ENCODE data around the gene MFRP. TPM values are rescaled to one million over a fixed set of nuclear protein-coding genes. Genes with fewer than 3 reads are reported as not detected.

Gene MFRP
- total RNA-seq, 1 experiment from 2014 or later, result not detected

DNA sequence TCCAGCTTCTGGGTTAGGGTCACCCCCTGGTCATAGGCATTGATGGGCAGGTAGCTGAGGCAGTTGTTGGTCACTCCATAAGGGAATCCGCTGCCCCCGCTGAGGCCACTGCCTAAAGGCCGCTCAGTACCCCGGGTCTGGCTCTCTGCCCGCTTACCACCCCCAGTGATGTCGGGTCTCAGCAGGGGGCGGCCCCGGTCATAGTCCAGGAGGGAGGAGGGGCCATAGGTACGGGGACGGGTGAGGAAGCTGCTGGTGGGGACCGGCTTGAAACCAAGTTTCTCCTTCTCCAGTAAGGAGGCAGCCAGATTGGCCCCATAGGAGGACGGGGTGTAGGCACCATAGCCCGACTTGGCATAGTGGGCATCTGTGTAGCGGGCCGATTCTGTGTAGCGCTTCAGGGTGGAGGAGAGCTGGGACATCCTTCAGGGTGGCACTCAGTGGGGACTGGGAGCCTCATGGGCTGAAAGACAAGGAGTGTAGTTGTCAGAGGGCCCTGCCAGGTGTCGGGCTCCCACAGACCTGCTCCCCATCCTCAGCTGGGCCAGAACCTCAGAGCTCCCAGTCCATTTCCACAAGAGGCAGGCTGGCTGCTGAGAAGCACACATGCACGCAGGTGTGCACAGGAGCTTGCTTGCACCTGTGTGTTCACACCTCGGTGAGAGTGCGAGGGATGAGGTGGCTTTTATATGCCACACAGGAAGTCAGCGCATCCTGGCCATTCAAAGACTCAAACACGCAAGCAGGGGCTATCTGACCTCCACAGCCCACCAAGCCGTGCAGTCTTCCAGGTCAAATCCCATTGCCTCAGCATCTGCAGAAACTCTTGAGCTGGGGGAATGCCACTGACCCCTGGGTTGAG is 26.8 kb upstream of the MFRP start:
- DNase-seq (ENCODE audit: low spot score), result no peak

DNA sequence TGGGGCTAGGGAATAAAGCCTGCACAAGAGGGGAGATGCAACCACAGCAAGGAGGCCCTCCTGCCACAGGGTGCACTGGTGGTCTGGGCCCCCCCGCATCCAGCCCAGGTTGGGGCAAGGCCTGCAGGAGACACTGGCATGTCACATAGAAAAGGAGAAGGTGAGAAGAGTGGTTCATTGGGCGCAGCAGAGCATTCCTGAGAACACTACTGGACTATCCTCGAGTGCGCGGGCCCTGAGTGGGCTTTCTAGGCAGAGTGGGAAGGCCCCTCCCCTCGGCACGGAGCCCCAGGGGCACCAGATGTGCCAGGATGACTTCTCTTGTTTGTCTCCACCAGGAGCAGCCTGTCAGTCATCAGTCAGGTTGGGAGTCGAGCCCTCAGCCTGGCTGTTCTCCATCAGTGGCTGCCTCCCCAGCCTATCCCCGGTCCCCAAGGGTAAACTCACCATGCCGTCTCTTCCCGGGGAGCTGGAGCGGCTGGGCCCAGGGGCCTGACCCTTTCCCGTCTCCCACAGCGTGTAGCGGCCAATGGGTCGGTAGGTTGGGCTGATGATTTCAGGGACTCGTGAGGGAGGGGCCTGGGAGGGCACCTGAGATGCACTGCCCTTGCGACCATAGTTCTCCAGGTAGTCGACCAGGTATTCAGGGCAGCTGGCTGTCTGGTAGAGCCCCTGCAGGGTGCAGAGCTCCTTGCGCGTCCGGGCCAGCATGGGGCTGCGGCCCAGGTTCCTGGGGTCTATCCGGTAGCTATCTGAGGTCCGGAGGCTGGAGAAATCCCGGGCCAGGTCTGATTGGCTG is 26.0 kb upstream of the MFRP start:
- DNase-seq (ENCODE audit: low spot score), result no peak

DNA sequence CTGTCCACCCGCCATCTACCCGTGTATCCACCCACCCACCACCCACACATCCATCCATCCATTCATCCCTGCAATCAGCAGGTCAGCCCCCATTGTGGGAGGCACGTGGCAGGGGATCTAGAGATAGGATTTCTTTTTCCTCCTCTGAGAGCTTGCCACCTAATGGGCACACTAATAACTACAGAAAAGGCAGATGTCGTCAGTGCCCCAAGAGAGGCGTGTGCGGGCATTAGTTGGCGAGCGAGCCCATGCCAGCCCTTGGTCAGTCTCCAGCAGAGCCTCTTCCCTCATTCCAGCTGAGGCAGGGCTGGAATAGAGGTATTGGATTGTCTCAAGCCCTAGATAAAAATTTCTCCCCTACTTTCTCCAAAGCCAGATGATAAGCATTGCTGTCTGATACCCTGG is 25.3 kb upstream of the MFRP start:
- DNase-seq (ENCODE audit: low spot score), result peak; percentile 29

DNA sequence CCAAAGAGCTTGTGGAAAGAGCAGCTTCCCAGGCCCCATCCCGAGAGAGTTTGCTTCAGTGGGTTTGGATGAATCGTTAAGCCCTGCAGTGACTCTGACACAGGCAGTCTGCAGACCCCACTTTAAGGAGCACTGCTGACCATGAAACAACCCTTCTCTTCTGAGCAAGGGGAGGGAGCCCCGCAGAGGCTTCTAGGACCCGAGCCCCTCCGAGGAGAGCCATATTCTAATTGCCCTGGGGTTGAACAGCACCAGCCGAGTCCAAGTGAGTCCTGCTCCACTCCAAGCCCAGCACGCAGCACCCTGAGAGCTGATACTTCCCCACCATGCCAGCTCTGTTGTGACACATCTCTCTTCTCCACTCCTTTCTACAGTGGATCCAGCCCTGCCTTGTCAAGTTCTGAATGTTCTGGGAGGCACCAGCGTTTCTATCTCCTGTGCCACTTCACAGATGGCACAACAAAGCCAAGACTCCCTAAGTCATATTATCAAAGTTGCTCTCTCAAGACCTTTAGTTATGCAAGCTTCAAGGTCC is 24.6 kb upstream of the MFRP start:
- no peak for DNase-seq (ENCODE audit: low spot score)

DNA sequence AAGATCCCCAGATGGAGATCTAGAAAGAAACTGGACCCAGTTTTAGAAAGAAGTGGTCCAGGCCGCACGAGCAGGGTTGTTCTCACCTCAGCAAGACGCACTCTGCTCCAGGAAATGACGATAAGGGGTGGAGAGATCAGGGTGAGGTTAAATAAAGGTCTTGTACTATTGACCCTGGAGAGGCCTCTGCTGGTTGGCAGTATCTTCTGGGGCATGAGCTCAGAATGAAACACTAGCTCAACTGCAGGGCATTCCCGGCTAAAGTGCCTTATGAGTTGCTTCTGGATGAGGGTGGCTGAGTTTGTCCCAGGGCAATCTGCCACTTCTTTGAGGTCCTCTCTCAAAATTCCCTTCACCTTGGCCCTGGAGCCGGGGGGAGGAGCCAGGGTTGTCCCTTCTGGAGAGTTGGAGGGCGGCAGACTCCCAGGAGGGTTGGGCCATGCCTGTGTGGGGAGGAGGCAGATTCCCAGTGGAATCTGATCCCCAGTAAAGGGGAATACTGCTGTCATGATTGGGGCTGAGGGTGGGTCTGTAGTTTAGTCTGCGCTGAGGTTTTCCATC is 24.1 kb upstream of the MFRP start:
- no peak for DNase-seq (ENCODE audit: low spot score)

DNA sequence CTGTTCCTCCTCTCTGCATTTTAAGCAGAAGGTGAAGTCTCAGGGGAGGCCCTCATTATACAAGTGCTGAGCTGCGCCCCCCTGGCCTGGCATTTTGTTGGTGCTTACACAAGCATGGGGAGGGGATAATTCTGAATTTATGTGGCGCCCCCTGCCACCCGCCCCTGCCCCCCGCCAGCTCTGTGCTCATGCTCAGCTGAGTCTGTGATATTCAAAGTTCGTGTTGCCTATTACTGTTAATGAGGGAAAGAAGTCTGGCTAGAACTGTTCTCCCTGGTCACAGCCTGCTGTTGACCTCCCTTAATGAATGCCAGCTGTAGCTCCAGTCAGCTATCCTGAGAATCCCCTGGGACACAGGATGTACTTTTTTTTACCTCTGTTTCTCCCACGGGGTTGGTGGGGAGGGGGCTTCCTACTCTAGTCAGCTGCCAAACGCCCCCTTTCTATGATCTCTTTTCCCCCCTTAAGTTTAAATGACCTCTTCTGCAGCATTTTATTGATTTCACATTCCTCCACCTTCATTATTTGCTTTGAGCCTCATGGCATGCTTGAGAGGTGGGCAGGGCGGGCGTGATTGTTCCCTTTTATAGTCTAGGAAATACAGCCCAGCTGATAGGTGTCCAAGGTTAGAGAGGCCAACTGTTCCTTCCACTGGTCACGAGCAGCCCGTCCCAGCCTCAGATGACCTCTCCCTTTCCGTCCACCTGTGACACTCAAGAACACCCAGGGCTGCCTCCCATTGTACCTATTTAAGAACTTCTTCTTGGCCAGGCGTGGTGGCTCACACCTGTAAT is 22.8 kb upstream of the MFRP start:
- no peak for DNase-seq (ENCODE audit: low spot score)

DNA sequence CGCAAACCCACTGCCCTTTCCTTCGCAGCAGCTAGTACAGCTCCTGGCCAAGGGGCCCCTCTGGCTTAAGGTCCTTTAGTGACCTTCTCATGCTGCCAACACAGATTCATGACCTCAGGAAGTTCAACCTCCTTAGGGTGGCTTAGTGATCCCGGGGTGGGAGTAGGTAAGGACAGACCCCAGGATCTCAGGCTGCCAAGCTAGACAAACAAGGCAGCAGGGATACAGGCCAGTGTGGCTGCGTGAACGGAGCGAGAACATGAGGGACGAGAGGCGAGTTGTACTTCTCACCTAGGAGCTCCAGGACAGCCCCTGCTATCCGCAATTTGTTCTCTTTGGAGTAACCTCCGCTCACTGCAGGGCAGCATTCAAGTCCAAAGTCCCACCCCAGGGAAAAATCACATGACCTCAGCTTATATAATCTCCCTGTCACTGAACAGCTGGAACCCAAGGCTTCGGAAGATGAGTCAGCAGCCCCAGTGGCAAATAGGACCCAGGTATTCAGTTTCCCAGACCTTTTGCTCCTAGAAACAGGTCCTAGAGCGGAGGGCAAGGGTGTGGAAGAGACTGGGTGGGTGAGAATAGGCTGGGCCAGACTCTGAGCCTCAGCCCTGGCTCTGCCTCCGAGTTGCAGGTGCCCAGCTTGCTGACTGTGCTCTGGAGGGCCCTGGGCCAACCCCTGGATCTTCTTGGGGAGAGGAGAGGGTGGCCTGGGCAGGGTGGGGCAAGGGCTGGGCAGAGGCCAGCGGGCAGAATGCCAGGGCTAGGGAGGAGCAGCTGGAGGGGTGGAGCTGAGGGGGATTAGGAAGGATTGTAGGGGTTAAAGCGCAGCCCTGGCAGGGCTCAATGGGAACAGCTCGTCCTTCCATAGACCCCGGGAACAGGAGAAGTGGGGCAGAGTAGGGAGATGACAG is 21.9 kb upstream of the MFRP start:
- peak; percentile 25 for DNase-seq (ENCODE audit: low spot score)

DNA sequence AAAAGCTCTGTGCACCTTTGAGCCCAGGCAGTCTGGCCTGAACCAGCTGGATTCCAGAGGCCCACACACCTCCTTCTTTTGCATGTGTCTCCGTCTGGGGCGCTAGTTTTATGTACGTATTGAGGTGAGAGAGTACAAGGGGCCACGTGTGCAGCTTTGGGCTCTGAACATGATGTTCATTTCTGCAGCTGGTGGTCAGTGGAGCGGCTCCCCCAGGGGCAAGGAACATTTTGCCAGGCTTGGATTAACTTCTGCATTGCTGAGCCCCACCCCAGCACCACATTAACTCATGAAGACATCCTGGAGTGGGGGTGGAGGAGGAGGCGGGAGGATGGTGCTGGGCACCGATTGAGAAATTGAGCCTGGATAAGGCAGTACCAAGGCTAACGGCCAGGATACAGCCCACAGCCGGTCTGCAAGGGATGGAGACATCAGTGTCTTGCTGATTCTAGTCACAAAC is 21.2 kb upstream of the MFRP start:
- DNase-seq (ENCODE audit: low spot score), result no peak

DNA sequence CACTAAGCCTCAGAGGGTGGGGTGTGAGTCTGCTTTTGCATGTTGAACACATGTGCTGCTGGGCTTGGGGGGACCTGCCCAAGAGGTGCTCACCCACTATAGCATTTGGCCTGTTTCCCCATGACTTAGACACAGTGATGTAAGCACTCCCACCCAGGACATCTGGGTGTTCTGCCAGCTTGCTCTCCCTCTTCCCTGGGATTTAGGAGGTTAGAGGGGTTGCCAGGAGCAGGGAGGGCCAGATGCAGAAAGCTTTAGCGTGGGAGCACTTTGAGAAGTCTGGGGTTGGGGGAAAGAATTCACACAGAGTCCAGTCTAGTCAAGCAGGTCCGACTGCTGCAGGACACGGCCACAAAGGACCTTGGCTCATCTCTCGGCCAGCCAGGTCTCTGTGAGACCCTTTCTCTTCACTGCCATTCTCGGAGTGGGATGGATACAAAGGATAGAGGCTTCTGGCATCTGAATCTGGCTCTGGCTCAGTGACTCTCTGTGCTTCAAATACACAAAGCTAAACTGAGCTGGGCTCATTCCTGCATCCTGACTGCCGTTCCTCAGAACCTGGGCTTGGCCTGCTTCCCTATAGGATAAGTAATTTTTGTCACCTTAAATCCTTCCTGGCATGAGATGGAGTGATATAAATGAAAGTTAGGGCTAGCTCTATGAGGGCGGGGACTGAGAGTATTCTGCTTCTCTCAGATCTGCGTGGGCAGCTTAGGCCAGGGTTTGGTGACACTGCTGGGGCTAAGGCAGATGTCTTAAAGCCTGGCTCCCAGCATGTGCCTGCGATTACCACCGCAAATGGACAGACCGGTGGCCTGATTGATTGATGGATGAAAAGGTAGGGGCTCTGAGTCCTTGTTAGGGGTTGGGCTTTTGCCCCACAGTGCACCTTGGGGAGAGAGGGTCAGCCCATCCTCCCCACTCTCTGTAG is 20.4 kb upstream of the MFRP start:
- DNase-seq (ENCODE audit: low spot score), result no peak

DNA sequence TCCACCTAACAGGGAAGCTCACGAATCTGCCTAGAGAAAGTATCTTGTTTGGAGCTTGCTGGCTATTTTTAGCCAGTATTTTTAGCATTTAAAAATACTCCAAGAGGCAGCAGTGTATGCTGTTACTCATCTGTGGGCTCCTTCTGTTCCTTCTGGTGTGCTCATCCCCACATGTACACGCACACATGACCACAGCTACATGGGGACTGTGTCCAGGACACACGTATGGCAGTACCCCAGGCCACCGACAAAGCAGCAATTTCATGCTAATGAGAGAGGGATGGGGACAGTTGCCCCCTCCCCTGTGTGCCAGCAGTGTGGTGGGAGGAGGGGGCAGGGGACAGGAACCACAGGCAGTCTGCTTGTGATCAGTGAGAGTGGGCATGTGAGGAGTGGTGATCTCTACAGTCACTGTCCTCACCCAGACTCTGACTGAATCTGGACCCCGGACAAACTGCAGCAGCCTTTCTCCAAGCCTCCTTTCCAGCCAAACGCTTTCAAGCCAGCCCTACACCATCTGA is 18.6 kb upstream of the MFRP start:
- no peak for DNase-seq (ENCODE audit: low spot score)

DNA sequence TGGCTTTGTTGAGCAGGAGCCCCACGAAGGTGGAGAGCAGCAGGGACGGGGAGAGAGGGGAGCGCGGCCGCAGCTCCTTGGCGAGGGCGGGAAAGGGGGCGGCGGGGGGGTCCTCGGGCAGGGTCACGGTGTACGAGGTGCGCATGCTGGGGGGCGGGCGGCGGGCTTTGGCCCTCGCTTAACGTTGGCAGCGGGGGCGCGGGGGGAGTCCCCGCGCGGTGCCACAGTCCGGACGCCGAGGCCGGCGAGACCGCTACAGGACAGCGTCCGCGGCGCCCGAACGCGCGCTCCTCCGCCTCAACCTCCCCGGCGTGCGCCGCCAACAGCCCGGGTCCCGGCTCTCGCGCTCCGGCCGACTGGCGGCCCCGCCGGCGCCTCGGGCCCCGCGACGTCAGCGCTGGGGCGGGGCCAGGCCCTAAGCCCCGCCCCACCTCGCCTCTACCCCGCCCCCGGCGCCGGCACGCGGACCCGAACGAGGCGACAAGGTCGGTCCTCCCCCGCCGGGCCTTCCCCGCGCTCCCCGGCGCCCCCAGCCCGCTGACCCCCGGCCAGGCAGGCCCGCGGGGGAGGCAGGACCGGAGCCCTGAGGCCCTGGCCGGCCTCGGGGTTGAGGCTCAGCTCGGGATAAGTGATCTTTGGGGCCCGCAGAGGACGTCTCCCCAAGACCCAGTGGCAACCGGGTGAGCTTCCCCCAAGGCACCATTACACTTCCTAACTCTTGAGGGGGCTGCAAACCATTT is 17.5 kb upstream of the MFRP start:
- no peak for DNase-seq (ENCODE audit: low spot score)

DNA sequence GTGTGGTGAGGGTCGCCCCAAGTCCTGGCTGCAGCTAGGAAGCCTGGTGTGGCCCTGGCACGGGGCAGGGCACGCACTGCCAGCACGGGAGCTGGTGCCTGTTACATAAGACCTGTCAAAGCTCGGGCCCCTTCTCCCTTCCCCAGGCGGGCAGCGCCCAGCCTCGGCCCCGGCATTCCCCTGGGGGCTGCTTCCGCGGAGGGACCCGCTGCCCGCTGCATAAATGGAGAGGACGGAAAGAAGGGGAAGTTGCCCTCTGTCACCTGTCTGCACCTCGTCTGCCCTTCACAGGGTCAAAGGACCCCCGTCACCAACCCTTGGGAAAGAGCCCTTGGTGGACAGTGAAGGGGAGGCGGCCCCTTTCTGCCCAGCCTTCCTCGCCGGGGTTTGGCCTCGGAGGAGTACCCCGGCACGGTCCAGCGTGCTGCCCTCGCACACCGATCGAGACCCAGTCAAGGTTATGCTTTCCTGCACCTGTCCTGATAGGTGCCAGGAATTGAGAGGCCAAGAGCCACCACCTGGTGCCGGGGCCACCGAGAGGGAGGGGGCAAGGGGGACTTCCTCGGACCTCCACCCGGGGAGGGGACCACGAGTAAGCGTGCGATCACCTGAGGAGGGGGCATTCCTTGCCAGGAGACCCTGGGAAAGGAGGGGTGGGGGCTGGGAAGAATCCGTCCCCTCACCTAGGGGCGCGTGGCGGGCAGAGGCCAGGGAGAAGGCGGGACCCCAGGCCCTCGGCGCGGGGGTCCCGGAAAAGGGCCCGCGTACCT is 16.8 kb upstream of the MFRP start:
- no peak for DNase-seq (ENCODE audit: low spot score)

DNA sequence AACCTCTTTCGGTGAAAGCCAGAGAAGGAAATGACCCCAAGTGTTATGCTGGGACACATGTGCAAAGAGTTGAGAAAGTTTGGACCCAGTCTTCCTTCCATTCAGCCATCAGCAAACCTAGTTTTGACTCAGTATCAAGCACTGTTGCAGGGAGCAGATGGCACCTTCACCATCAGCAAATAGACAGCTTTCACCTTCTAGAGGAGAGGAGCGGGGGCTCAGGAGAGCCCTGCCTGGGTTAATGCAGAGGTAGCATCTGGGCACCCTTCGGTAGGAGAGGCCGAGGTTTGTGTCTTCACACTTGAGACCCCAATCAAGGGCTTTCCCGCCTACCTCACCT is 16.2 kb upstream of the MFRP start:
- DNase-seq (ENCODE audit: low spot score), result no peak

DNA sequence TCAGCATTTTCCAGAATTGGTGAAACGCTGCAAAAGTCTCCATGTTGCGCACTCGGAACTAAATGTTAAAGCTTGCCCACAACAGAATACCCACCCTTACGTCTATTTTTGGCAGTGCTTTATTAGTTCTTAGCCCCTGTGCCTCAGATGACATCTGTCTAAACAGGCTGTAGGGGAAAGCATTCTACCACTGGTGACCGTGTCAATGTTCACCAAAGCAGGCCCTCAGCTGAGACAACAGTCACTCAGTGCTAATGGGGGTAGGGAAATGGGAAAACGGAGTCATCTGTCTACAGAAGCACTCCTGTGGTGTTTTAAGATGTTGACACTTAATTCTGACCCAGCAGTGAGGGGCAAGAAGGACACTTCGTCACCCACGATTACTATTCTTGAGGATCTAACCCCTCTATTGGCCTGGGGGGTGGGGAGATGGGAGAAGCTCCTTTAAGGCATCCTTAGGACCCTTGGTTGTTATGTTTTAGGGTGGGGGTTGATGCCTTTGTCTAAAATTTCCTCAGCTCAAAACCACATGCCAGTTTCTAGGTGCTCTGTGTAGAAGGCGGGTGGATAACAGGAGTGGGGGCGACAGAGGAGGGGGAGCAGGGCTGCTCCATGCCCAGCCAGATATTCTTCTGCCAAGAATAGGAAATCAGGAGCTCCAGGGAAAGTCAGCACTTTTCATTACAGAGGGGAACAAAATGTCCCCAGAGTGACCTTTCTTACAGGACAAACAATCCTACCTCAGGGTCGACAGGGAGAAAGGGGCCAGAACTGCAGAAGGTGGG is 15.6 kb upstream of the MFRP start:
- no peak for DNase-seq (ENCODE audit: low spot score)

DNA sequence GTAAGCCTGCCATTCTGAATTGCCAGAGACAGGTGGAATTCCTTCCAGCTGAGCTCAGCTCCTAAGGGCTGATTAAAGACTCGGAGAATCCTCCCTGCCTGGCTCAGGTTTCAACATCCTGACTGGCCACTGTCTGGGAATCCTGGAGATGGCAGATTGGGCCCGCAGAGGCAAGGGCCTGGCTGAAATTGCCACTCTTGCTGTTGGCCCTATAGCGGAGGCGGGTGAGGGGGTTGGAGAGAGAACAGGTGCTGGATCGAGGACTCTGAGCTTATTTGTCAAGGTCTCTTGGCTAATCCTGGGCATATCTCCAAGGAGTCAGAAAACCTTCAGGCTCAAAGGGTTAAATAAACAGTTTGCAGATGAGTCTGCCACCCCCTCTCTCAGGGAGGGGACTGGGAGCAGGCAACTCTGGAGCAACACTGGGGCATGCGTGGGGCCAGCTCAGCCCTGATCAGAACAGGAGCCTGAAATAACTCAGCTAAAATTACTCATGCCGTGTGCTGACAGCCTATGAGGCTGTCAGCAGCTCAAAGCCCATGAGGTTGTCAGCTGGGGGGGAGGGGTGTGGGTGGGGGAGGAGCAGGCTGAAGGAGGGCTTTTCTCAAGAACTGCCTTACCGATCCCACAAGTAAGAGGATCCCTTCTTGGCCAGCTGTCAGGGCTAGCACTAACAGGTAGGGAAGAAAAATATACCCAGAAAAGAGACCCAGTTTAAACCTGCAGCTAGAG is 14.7 kb upstream of the MFRP start:
- DNase-seq (ENCODE audit: low spot score), result peak; percentile 71

Data from A172 (cell line).